RPMI7951 (cell line): Measurements from ENCODE around the gene CMAS. TPM values are rescaled to one million over a fixed set of nuclear protein-coding genes. Genes with fewer than 3 reads are reported as not detected.

Source experiments
- total RNA-seq: library from RNA; depleted of rRNA; stranded (reverse); fragments of >200 nt; shearing (Covaris generic); gene quantifications from 2 replicates; pipeline ENCODE4 v1.2.3, GENCODE V29; 2014; rRNA removed

Gene CMAS
- total RNA-seq, 1 experiment from 2014 or later = 26.0 TPM

Other genes with a start within 250 kb of the CMAS start
- gene ABCC9, start 104.8 kb upstream of the CMAS start, total RNA-seq = under 0.01 and 0.12 TPM in 2 replicates